HTR-8/SVneo (cell line): ENCODE results near the gene TMEM131.
"Not testable (repeated sequence)": the region's sequence is repeated elsewhere in the genome, so short reads cannot be mapped to it uniquely, and the experiment has no call there.

Experiments
- DNase-seq: peaks from one replicate; pipeline ENCODE4 v3.0.0; 2011; ENCODE audit warnings: low spot score, mixed read lengths; ENCODE audit not compliant: insufficient read length
- FAIRE-seq: peaks from 2 replicates; lab custom pipeline; 2011; peaks lifted over from hg19 to GRCh38; lab: Jason Lieb, UNC

The TMEM131 gene

DNA sequence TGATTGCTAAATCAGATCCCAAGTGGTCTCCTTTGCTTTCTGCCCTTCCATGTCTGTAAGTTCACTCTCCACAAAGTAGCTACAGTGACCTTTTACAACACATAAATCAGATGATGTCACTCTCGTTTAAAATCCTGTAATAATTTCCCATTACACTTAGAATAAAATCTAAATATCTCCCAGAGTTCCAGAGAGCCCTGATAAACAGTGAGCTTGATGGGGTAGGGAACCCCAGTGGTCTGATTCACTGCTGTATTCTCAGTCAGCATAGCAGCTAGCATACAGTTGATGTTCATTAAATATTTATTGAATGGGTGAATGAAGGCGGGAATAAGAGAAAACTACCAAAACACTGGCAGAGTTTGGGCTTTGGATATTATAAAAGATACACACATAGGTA, 164.6 kb downstream of the TMEM131 start:
- no peak for DNase-seq
- FAIRE-seq: no peak

DNA sequence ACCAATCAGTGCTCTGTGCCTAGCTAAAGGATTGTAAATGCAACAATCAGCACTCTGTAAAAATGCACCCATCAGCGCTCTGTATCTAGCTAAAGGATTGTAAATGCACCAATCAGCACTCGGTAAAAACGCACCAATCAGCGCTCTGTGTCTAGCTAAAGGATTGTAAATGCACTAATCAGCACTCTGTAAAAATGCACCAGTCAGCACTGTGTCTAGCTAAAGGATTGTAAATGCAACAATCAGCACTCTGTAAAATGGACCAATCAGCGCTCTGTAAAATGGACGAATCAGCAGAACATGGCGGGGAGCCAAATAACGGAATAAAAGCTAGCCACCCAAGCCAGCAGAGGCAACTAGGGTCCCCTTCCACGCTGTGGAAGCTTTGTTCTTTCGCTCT, 166.5 kb downstream of the TMEM131 start:
- not testable (repeated sequence) for FAIRE-seq, DNase-seq

DNA sequence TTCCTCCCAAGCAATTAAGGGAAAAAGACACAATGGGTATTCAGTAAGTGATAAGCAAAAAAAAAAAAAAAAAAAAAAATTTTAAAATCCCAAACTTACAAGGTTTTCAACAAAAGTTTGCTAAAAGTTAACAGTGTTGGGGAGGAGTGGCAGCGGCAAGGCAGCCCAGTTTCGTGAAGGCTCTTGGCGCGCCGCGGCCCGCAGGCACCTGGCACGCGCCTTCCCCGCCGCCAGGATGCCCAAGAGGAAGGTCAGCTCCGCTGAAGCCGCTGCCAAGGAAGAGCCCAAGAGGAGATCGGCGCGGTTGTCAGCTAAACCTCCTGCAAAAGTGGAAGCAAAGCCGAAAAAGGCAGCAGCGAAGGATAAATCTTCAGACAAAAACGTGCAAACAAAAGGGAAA, 168.7 kb downstream of the TMEM131 start:
- not testable (repeated sequence) for DNase-seq

GRCh38 chr2:97826266-97826847, 169.4 kb downstream of the TMEM131 start:
- FAIRE-seq, DNase-seq: not testable (repeated sequence)

More for the DNA sequence above, 168.7 kb downstream of the TMEM131 start:
- FAIRE-seq: not testable (repeated sequence)

GRCh38 chr2:97824011-97824410, 171.7 kb downstream of the TMEM131 start:
- FAIRE-seq: not testable (repeated sequence)

GRCh38 chr2:97821862-97822261, 173.9 kb downstream of the TMEM131 start:
- DNase-seq, FAIRE-seq: not testable (repeated sequence)

More at GRCh38 chr2:97824011-97824410, 171.7 kb downstream of the TMEM131 start:
- not testable (repeated sequence) for DNase-seq

DNA sequence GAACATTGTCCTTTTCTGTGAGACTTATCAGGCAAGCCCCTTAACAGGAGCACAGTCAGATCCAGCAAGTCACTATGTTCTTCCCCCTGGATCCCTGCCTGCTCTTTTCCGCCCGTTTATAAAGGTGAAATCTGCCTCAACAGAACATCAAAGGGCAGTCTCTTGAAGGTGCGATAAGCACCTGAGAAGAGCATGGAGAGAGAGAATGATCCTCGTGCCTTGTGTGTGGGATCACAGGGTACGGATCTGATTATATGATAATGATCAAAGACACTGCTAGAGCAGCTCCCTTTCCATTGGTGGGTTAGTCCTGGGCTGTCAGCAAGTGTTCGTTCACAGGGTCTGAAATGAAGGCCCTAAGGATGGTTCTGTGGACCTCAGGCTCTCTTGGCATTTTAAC, 176.0 kb downstream of the TMEM131 start:
- DNase-seq (no peak), FAIRE-seq (no peak)

DNA sequence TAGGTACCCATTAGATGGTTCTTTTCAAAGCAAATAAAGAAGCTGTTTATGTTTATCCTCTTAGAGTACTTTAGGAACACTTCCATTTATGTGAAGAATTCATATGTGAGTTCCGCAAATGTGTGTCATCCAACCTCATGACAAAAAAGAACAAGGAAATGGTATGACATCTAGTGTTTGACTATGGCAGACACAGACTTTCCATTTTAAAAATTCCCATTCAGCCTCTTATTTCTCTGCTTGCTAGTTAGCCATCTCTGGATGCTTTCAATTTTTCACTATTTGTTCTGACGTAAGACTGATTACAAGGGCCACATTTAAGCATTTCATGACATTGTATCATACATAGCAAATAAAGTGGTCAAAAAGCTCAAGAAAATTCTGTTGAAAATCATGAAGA, 179.3 kb downstream of the TMEM131 start:
- no peak for FAIRE-seq

GRCh38 chr2:97812931-97813330, 182.8 kb downstream of the TMEM131 start:
- no peak for DNase-seq

More for the DNA sequence above, 179.3 kb downstream of the TMEM131 start:
- no peak for DNase-seq

DNA sequence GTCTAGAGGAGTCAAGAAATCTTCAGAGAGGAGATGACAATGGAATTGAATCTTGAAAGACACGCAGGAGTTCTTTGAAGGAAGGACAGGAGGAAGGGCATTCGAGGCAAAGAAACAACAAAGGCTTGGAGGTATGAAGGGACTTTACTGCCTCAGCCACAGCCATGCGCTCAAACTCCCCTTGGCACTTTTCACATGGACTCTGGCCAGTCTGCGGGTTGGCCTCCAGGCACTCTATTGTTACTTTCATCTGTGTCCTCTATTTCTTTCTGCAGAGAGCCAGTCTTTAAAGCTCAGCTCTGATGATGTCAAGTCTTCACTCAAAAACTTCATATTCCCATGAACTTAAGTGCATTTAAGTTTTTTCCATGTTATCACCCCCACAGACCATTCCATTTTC, 186.9 kb downstream of the TMEM131 start:
- DNase-seq (no peak), FAIRE-seq (no peak)

More at GRCh38 chr2:97812931-97813330, 182.8 kb downstream of the TMEM131 start:
- FAIRE-seq: no peak

- FAIRE-seq: peak; percentile 91
- DNase-seq: peak; percentile 84
Measured at GRCh38 chr2:97806738-97807618, 188.8 kb downstream of the TMEM131 start.

GRCh38 chr2:97805776-97806175, 190.0 kb downstream of the TMEM131 start:
- DNase-seq: no peak
- FAIRE-seq: no peak

DNA sequence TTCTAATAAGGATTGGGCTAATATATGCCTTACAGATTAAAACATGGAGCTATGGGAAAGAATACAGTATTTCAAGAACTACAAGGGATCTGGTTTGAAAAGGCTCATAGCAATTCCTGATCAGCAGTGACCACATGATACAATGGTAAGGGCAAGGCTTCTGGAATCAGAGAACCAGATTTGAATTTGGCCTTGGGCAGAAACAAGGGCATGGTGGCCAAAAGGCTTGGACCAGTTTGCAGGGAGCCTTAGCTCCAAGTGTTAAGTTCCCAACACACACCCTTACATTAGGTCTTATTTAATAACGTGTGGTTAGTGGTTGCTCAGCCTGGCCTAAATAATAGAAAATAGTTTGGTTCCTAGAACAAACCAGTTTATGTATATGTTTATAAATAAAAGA, 194.7 kb downstream of the TMEM131 start:
- DNase-seq (no peak), FAIRE-seq (no peak)

GRCh38 chr2:97798416-97798815, 197.3 kb downstream of the TMEM131 start:
- no peak for FAIRE-seq
- no peak for DNase-seq

- no peak for FAIRE-seq
Measured at GRCh38 chr2:97797355-97797754, 198.4 kb downstream of the TMEM131 start.

DNA sequence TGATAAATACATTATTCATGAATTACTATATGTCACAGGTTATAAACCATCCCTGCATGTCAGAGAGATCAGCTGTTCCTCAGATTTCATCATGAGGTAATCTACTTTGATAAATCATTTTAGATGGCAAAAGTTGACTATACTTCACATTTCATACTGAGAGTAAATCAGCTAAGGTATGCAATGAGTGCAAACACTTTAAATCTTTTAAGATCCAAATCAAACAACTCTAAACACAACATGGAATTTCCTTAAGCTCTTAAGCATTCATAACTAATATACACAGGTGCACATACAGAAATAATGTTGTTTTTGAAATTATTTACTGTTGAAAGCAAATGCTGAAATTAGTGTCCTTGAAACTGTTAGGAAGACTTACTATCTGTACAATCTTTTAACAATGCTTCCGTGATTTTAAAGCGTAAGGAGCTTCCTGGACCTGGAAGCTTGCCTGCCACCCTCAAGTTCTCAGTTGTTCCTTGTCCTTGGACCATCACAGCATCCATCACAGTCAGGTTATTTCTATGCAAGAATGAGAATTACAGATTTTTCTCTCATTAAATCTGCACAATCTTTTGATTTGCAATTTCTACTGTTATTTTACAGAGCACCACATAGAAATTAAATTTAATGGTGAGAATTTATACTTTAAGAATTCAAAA, 199.2 kb downstream of the TMEM131 start:
- FAIRE-seq (no peak), DNase-seq (no peak)

More at GRCh38 chr2:97797355-97797754, 198.4 kb downstream of the TMEM131 start:
- no peak for DNase-seq

DNA sequence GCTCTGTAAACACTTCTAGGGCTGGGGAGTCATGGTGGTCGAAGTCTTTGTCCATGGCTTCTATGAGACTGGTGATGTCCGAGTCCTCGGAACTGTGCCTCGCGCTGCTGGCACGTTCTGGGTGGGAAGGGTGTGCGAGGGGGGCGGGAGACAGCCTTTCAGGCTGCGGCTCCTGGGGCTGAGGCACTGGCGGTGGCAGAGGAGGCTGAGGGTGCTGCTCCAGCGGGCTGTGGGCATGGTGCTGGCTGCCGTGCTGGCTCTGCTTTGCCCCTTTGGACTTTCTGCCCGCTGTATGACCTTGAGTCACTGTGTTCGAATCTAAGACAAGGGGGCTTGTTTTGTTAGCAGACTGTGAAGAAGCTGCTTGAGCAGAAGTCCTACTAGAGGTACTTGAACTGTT, 203.3 kb downstream of the TMEM131 start:
- FAIRE-seq (peak; percentile 20), DNase-seq (no peak)

GRCh38 chr2:97788986-97789644, 206.6 kb downstream of the TMEM131 start:
- no peak for DNase-seq
- peak; percentile 62 for FAIRE-seq

DNA sequence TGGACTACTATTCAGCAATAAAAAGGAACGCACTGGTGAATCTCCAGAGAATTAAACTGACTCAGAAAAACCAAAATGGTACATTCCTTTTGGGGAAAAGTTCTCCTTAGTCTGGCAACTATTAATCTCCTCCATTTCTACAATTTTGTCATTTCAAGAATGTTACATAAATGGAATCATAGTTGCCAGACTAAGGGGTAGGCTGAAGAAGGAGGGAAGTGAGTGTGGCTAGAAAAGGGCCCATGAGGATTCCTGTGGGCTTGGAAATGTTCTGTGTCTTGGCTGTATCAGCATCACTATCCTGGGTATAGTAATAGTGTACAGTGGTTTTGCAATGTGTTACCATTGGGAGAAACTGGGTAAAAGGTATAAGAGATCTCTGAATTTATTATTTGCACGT, 209.9 kb downstream of the TMEM131 start:
- DNase-seq: no peak
- no peak for FAIRE-seq

GRCh38 chr2:97784953-97785352, 210.8 kb downstream of the TMEM131 start:
- no peak for FAIRE-seq
- DNase-seq: no peak
